22Rv1 (cell line): ENCODE results near the gene FRMD1.

Experiments
- H3K27ac ChIP-seq: fragments of 450-650 bp; 2 replicates; pipeline ENCODE4 v1.5.1; 2017
- CTCF ChIP-seq: fragments of 450-650 bp; IDR thresholded peaks from 2 replicates; pipeline ENCODE4 v1.5.1; 2017; ENCODE audit warnings: mild to moderate bottlenecking
- ZFX ChIP-seq: fragments of 450-650 bp; IDR thresholded peaks from 2 replicates; pipeline ENCODE4 v1.6.1; 2017; ENCODE audit warnings: antibody characterized with exemption, borderline replicate concordance

FRMD1 gene

GRCh38 chr6:168101590-168102314 lies 22.7 kb upstream of the FRMD1 start:
- no peak for TF ChIP-seq CTCF
- no peak for TF ChIP-seq ZFX
- no peak overlapping the region for H3K27ac ChIP-seq

- TF ChIP-seq ZFX, result no peak
- TF ChIP-seq CTCF, result no peak
Observed at GRCh38 chr6:168100803-168101589, 22.0 kb upstream of the FRMD1 start.

DNA sequence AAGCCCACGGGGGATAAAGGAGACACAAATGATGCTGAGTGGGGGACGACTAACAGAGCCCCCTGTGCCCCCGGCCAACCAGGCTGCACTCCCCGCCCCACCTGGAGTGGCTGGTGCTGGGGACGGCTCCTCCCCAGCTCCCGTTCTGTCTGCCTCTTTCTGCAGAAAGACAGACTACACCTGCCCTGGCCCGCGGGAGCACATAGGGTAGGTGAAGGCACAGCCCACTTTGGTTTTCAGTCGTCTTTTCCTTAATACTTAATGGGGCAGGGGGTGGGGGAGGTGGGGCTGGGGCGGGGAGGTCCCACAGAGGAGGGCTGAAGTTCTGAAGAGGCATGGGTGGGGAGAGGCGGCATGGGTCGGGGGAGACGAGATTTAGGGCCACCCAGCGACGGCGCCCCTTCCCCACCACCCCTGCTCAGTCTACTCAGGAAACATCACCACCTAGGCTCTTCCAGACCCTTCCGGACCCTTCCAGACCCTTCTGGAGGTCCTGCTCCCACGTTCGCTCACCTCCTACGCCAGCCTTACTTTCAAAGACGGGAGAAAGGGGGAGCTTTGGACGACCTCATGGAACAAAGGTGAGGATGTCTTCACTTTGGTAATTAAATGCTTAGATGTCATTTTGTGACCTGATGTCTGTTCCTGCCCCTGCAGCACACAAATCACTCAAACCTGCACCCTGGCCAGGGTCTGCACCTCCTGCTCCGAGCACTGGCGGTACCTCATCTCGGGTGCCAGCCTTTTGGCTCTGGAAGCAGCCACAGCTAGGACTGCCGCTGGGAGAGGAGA lies 21.2 kb upstream of the FRMD1 start:
- TF ChIP-seq ZFX, result no peak
- TF ChIP-seq CTCF, result no peak

More at GRCh38 chr6:168100803-168101589, 22.0 kb upstream of the FRMD1 start:
- H3K27ac ChIP-seq, result no peak overlapping the region

DNA sequence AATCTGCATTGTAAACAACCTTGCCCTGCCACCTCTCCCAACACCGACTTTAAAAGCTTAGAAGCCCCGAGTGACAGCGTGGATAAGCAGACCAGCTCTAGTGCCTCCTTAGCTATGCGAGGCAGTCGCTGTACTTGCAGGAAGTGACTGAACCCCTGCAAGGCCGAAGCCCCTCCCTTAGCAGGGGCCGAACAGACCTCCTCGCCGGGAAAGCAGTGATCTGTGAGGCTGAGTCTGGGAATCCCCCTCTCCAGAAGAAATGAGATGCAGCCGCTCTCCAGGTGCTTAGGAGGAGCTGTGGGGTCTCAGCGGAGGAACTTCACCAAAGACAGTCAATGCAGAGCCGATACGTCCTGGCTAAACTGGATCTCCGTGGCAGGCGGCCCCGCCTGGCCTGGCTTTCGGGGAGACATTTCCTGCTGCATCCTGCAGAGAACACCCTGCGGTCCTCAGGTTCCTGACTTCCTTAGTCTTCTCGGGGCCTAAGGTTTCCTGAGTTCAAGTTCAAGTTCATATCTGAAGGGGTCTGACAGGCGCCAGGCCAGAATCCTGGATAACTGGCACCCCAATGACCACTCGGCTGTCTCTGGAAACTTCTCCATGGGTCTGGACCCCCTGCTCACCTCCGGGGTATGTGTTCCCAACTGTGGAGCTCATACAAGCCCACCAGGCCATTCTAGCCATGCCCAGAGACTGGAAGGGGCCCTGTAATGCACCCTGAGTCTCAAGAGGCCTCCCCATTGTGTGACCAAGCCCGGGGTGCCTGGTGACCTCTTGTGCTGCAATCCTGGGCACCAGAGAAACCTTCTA lies 20.4 kb upstream of the FRMD1 start:
- no peak overlapping the region for H3K27ac ChIP-seq
- no peak for TF ChIP-seq CTCF
- no peak for TF ChIP-seq ZFX

More for the DNA sequence above, 21.2 kb upstream of the FRMD1 start:
- no peak overlapping the region for H3K27ac ChIP-seq

GRCh38 chr6:168098431-168098861 lies 19.4 kb upstream of the FRMD1 start:
- TF ChIP-seq ZFX (no peak), CTCF (no peak)
- no peak overlapping the region for H3K27ac ChIP-seq

DNA sequence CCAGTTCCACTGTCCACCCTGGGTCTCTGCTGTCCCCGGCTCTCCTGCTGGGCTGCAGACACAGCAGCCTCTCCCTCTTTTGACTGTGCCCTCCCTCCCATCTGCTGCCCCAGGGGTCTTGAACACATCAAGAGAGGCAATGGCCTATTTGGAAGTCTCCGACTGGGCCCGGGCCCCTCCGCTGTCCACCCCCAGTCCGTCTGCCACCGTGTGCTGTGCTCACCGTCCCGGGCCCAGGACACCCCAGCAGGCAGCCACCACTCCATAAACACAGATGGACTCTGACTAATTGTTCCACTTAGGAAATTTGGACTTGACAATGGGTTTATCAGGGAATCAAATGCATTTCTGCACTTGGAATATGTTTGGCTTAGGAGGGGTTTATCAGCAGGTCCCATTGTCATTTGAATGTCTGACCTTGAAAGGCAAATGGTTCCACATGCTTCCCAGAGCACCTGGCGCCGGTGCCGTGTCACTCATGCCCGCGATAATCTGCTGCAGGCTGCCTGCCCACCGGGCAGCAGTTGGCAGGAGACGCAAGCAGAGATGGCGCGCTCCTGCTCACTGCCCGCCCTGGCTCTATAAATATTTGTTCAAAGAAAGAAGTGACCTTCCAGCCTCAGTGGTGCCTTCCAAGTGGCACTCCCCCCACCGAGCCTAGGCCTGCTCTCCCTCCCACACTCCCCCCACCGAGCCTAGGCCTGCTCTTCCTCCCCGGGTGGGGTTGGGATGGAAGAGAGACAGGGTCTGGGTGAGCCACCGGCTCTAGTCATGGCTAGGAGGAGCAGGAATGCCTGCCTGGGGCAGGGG lies 18.8 kb upstream of the FRMD1 start:
- no peak overlapping the region for H3K27ac ChIP-seq
- TF ChIP-seq CTCF (no peak), ZFX (no peak)
